ENCODE measurements around the gene CYTH4. TPM values are rescaled to one million over a fixed set of nuclear protein-coding genes. Genes with fewer than 3 reads are reported as not detected.
"Not testable (repeated sequence)": the region's sequence is repeated elsewhere in the genome, so short reads cannot be mapped to it uniquely, and the experiment has no call there.

Gene CYTH4, protein sequence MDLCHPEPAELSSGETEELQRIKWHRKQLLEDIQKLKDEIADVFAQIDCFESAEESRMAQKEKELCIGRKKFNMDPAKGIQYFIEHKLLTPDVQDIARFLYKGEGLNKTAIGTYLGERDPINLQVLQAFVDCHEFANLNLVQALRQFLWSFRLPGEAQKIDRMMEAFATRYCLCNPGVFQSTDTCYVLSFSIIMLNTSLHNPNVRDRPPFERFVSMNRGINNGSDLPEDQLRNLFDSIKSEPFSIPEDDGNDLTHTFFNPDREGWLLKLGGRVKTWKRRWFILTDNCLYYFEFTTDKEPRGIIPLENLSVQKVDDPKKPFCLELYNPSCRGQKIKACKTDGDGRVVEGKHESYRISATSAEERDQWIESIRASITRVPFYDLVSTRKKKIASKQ
- total RNA-seq: 1 to 10 TPM in 3 of 4 donors, under 1 TPM in 1; 0.55 to 4.3 (median 2.7) TPM

DNA sequence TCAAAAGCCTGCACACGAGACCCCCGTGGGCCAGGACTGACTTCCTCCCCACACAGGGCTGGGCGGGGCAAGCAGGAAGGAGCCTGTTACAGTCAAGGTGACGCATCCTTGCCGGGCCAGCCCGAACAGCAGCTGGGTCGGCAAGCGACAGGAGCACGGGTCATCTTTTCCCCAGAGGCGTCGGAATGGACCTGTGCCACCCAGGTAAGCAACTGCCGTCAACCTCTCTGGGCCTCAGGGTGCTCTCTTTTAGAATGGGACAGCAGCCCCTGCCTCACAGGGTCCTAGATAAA lies at the start of gene CYTH4:
Gene CYTH4, plus strand, starts transcription at position 124 of the 293 bp plus-strand sequence. Its CDS starts 62 bp downstream, at position 186.
- H3K9me3 ChIP-seq: no peaks in the 10 kb centered on the region
- H3K4me1 ChIP-seq: no peaks in the 10 kb centered on the region
- 22% methylated on average over 11 of the region's 12 CpGs for WGBS
- DNase-seq (ENCODE audit: low spot score in 2 of 2): no peak
- H3K4me3 ChIP-seq: peak within 1 kb of the TSS; percentile 39
- H3K27ac ChIP-seq: peak within 1 kb of the TSS; percentile 52
- H3K27me3 ChIP-seq: peaks cover 63% of the 10 kb centered on the region
- no peaks in the 10 kb centered on the region for H3K36me3 ChIP-seq
- TF ChIP-seq EP300 (IDR thresholded peaks at IDR 0.05) (no peak), POLR2A (IDR thresholded peaks at IDR 0.05) (no peak), POLR2AphosphoS5 (IDR thresholded peaks at IDR 0.05) (no peak)
- TF ChIP-seq, protein P1, sequence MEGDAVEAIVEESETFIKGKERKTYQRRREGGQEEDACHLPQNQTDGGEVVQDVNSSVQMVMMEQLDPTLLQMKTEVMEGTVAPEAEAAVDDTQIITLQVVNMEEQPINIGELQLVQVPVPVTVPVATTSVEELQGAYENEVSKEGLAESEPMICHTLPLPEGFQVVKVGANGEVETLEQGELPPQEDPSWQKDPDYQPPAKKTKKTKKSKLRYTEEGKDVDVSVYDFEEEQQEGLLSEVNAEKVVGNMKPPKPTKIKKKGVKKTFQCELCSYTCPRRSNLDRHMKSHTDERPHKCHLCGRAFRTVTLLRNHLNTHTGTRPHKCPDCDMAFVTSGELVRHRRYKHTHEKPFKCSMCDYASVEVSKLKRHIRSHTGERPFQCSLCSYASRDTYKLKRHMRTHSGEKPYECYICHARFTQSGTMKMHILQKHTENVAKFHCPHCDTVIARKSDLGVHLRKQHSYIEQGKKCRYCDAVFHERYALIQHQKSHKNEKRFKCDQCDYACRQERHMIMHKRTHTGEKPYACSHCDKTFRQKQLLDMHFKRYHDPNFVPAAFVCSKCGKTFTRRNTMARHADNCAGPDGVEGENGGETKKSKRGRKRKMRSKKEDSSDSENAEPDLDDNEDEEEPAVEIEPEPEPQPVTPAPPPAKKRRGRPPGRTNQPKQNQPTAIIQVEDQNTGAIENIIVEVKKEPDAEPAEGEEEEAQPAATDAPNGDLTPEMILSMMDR (IDR thresholded peaks at IDR 0.05): no peak

DNA sequence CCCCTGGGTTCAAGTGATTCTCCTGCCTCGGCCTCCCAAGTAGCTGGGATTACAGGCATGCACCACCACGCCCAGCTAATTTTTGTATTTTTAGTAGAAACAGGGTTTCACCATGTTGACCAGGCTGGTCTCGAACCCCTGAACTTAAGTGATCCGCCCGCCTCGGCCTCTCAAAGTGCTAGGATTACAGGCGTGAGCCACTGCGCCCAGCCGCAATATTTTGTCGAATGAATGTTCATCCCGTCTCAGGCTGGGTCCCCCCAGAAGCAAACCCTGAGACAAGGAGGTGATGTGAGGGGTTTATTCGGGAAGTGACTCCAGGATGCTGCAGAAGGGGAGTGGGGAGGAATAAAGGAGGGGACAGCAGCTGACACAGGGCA lies 48.9 kb upstream of the CYTH4 start:
- 91% methylated on average over 12 of the region's 12 CpGs for WGBS
- H3K4me3 ChIP-seq; H3K36me3 ChIP-seq; DNase-seq (ENCODE audit: low spot score in 2 of 2); H3K9me3 ChIP-seq; H3K27ac ChIP-seq: not testable (repeated sequence)
- peaks cover 18% of the 10 kb centered on the region for H3K4me1 ChIP-seq
- H3K27me3 ChIP-seq: peaks cover 48% of the 10 kb centered on the region

GRCh38 chr22:37233751-37234631 lies 48.3 kb upstream of the CYTH4 start:
- no peaks in the 10 kb centered on the region for H3K36me3 ChIP-seq
- no peaks in the 10 kb centered on the region for H3K9me3 ChIP-seq
- H3K4me3 ChIP-seq: no peak overlapping the region
- H3K27ac ChIP-seq: no peak overlapping the region
- peaks cover 52% of the 10 kb centered on the region for H3K27me3 ChIP-seq
- WGBS: 55% methylated on average over 15 of the region's 27 CpGs
- no peak for DNase-seq (ENCODE audit: low spot score in 2 of 2)
- TF ChIP-seq EP300 (IDR thresholded peaks at IDR 0.05) (no peak), POLR2A (IDR thresholded peaks at IDR 0.05) (no peak), POLR2AphosphoS5 (IDR thresholded peaks at IDR 0.05) (no peak)
- TF ChIP-seq, protein P1 (IDR thresholded peaks at IDR 0.05): no peak
- H3K4me1 ChIP-seq: peaks cover 13% of the 10 kb centered on the region

DNA sequence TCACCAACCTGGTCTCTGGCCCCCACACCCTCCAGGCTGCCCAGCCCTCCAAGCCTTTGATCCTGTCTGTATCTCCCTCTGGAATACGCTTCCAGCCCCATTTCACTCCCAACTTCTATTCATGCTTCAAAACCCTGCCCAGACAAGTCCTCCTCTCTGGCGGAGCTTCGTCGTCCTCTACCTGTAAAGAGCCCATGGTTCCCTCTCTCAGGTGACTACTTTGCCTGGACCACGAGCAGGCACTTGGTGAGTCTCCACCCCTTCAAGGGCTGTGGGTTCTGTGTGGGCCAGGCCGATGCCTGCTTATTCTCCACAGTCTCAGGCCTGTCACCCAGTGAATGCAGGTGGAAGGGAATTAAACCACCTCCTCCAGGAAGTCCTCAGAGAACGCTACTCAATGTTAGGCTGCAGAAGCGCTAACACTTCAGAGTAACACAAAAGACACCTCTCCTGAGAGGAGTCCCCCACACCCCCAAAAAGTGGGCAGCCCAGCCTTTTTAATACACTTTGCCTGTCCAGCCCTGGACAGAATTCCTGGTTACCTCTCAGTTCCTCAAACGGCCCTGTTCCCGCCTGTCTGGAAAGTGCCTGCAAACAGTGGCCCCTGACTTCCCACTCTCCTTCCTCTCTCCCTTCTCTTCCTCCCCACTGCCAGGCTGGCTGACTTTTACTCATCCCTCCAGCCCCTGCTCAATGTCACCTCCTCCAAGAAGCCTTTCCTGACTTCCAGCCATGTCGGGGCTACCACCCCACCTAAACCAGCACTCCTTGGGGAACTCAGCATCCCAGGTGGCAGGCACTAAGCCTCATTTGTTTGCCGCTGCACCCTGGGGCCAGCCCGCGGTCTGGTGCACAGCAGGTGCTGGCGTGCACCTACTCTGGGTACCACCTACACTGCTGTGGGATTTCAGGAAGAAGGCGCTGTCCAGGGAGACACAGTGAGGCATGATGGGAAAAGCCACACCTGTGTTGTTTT lies 47.3 kb upstream of the CYTH4 start:
- 76% methylated on average over 16 of the region's 16 CpGs for WGBS
- H3K36me3 ChIP-seq: no peaks in the 10 kb centered on the region
- H3K4me1 ChIP-seq: peaks cover 3% of the 10 kb centered on the region
- H3K27me3 ChIP-seq: peaks cover 57% of the 10 kb centered on the region
- H3K27ac ChIP-seq: no peak overlapping the region
- H3K9me3 ChIP-seq: no peaks in the 10 kb centered on the region
- H3K4me3 ChIP-seq: no peak overlapping the region
- TF ChIP-seq POLR2AphosphoS5 (IDR thresholded peaks at IDR 0.05) (no peak), EP300 (IDR thresholded peaks at IDR 0.05) (no peak), POLR2A (IDR thresholded peaks at IDR 0.05) (no peak)
- no peak for DNase-seq (ENCODE audit: low spot score in 2 of 2)

GRCh38 chr22:37235897-37236607 lies 46.3 kb upstream of the CYTH4 start:
- Histone ChIP-seq H3K4me1 (no peaks in the 10 kb centered on the region), H3K27me3 (peaks cover 64% of the 10 kb centered on the region)

More at GRCh38 chr22:37235897-37236607, 46.3 kb upstream of the CYTH4 start:
- H3K9me3 ChIP-seq: no peaks in the 10 kb centered on the region
- DNase-seq (ENCODE audit: low spot score in 2 of 2): no peak
- 87% methylated on average over 3 of the region's 3 CpGs for WGBS
- H3K4me3 ChIP-seq: no peak overlapping the region
- TF ChIP-seq POLR2AphosphoS5 (IDR thresholded peaks at IDR 0.05): no peak
- no peak for TF ChIP-seq EP300 (IDR thresholded peaks at IDR 0.05)
- TF ChIP-seq, protein P1 (IDR thresholded peaks at IDR 0.05): no peak
- TF ChIP-seq POLR2A (IDR thresholded peaks at IDR 0.05): no peak
- H3K36me3 ChIP-seq: no peaks in the 10 kb centered on the region
- no peak overlapping the region for H3K27ac ChIP-seq
